Loucy (cell line): ENCODE results near the gene PHACTR1.

Source experiments
- H2AFZ ChIP-seq: fragments of 200-600 bp; sonication (generic); 2 replicates; pipeline ENCODE4 v1.6.0; 2016; ENCODE audit warnings: antibody characterized with exemption, mild to moderate bottlenecking, low read length, moderate library complexity
- H3F3A ChIP-seq: fragments of 200-600 bp; 2 replicates; pipeline ENCODE4 v1.6.0; 2016; ENCODE audit warnings: antibody characterized with exemption, low read depth, mild to moderate bottlenecking
- H3K27me3 ChIP-seq: fragments of 200-600 bp; sonication (generic); 2 replicates; pipeline ENCODE4 v1.6.1; 2014; ENCODE audit warnings: low read length, mild to moderate bottlenecking; ENCODE audit not compliant: insufficient read depth, poor library complexity, severe bottlenecking
- H3K36me3 ChIP-seq: fragments of 200-600 bp; sonication (generic); 2 replicates; pipeline ENCODE4 v1.6.1; 2016; ENCODE audit warnings: low read length; ENCODE audit not compliant: insufficient read depth
- H3K4me1 ChIP-seq: fragments of 200-600 bp; sonication (generic); 2 replicates; pipeline ENCODE4 v1.5.1; 2014; ENCODE audit warnings: low read length, mild to moderate bottlenecking; ENCODE audit not compliant: insufficient read depth, poor library complexity, severe bottlenecking
- H3K4me2 ChIP-seq: fragments of 200-600 bp; sonication (generic); 2 replicates; pipeline ENCODE4 v1.6.0; 2014; ENCODE audit warnings: antibody characterized with exemption, low read length, low read depth, mild to moderate bottlenecking; ENCODE audit not compliant: poor library complexity, severe bottlenecking
- H3K4me3 ChIP-seq: fragments of 200-600 bp; sonication (generic); 2 replicates; pipeline ENCODE4 v1.5.1; 2014; ENCODE audit warnings: low read length, mild to moderate bottlenecking, mixed read lengths; ENCODE audit not compliant: poor library complexity, severe bottlenecking
- H3K79me2 ChIP-seq: fragments of 200-600 bp; sonication (generic); 2 replicates; pipeline ENCODE4 v1.6.1; 2014; ENCODE audit warnings: low read length; ENCODE audit not compliant: insufficient read depth
- H3K9ac ChIP-seq: fragments of 200-600 bp; sonication (generic); 2 replicates; pipeline ENCODE4 v1.6.0; 2014; ENCODE audit warnings: mild to moderate bottlenecking, low read depth, low read length, moderate library complexity; ENCODE audit not compliant: poor library complexity, severe bottlenecking
- H3K9me2 ChIP-seq: fragments of 200-600 bp; sonication (generic); replicated peaks from 2 replicates; pipeline ENCODE4 v1.6.1; 2016; ENCODE audit warnings: low read depth, low read length, mixed read lengths
- H3K9me3 ChIP-seq: fragments of 200-600 bp; sonication (generic); 2 replicates; pipeline ENCODE4 v1.6.1; 2014; ENCODE audit warnings: mild to moderate bottlenecking, antibody characterized with exemption, low read length, low read depth; ENCODE audit not compliant: insufficient read depth
- H4K20me1 ChIP-seq: fragments of 200-600 bp; sonication (generic); 2 replicates; pipeline ENCODE4 v1.6.0; 2014; ENCODE audit warnings: antibody characterized with exemption, low read length, mild to moderate bottlenecking; ENCODE audit not compliant: insufficient read depth, poor library complexity, severe bottlenecking
- CTCF ChIP-seq: fragments of 200-600 bp; sonication (generic); conservative IDR thresholded peaks from 2 replicates; pipeline ENCODE4 v1.5.1; 2014; ENCODE audit warnings: mild to moderate bottlenecking, antibody characterized with exemption, low read length
- EZH2phosphoT487 ChIP-seq: fragments of 200-600 bp; IDR thresholded peaks from 2 replicates; pipeline ENCODE4 v1.6.1; 2018; ENCODE audit warnings: antibody characterized with exemption, mild to moderate bottlenecking, moderate library complexity, borderline replicate concordance

Gene PHACTR1

GRCh38 chr6:12815089-12815488, 98.5 kb downstream of the PHACTR1 start:
- H4K20me1 ChIP-seq = no peaks in the 10 kb centered on the region
- TF ChIP-seq CTCF = no peak
- TF ChIP-seq EZH2phosphoT487 = no peak
- no peak overlapping the region for H3K4me3 ChIP-seq
- H3K4me2 ChIP-seq = no peak overlapping the region
- no peaks in the 10 kb centered on the region for H3K27me3 ChIP-seq
- H3K36me3 ChIP-seq = no peaks in the 10 kb centered on the region
- H3F3A ChIP-seq = no peaks in the 10 kb centered on the region
- H3K9ac ChIP-seq = no peak overlapping the region
- peaks cover 46% of the 10 kb centered on the region for H3K4me1 ChIP-seq
- no peak overlapping the region for H2AFZ ChIP-seq
- H3K9me2 ChIP-seq = no peaks in the 10 kb centered on the region
- H3K9me3 ChIP-seq = no peaks in the 10 kb centered on the region
- H3K79me2 ChIP-seq = no peaks in the 10 kb centered on the region

- Histone ChIP-seq H3K36me3 (no peaks in the 10 kb centered on the region), H3K27me3 (no peaks in the 10 kb centered on the region), H2AFZ (no peak overlapping the region), H3K79me2 (no peaks in the 10 kb centered on the region), H3K4me3 (no peak overlapping the region), H3K9me2 (no peaks in the 10 kb centered on the region), H3K9ac (no peak overlapping the region), H4K20me1 (no peaks in the 10 kb centered on the region), H3K9me3 (no peaks in the 10 kb centered on the region), H3K4me1 (peaks cover 46% of the 10 kb centered on the region), H3K4me2 (no peak overlapping the region), H3F3A (no peaks in the 10 kb centered on the region)
- no peak for TF ChIP-seq EZH2phosphoT487
Observed at GRCh38 chr6:12815884-12816600, 99.5 kb downstream of the PHACTR1 start.

GRCh38 chr6:12818324-12818723, 101.8 kb downstream of the PHACTR1 start:
- H3K79me2 ChIP-seq = no peaks in the 10 kb centered on the region
- no peaks in the 10 kb centered on the region for H3K36me3 ChIP-seq
- no peak overlapping the region for H3K9ac ChIP-seq
- peaks cover 28% of the 10 kb centered on the region for H3K4me1 ChIP-seq
- H3K4me3 ChIP-seq = no peak overlapping the region
- no peaks in the 10 kb centered on the region for H3F3A ChIP-seq
- no peak overlapping the region for H2AFZ ChIP-seq
- no peaks in the 10 kb centered on the region for H3K27me3 ChIP-seq
- no peaks in the 10 kb centered on the region for H3K9me3 ChIP-seq
- H4K20me1 ChIP-seq = no peaks in the 10 kb centered on the region
- H3K9me2 ChIP-seq = no peaks in the 10 kb centered on the region
- peak overlapping the region; percentile 44 for H3K4me2 ChIP-seq
- TF ChIP-seq EZH2phosphoT487 (no peak), CTCF (no peak)

- Histone ChIP-seq H3K9ac (no peak overlapping the region), H2AFZ (no peak overlapping the region), H4K20me1 (no peaks in the 10 kb centered on the region), H3K4me3 (no peak overlapping the region), H3K4me2 (no peak overlapping the region), H3K4me1 (peaks cover 11% of the 10 kb centered on the region), H3K9me3 (no peaks in the 10 kb centered on the region), H3K9me2 (no peaks in the 10 kb centered on the region), H3K79me2 (no peaks in the 10 kb centered on the region), H3K36me3 (no peaks in the 10 kb centered on the region), H3K27me3 (no peaks in the 10 kb centered on the region), H3F3A (no peaks in the 10 kb centered on the region)
- TF ChIP-seq CTCF (no peak), EZH2phosphoT487 (no peak)
Observed at GRCh38 chr6:12823847-12824246, 107.3 kb downstream of the PHACTR1 start.
